ENCODE results near the gene FXYD6. TPM values are rescaled to one million over a fixed set of nuclear protein-coding genes. Genes with fewer than 3 reads are reported as not detected.

Gene FXYD6
- total and polyA plus RNA-seq, 9 of the 15 experiments (the other 6 are each of a cell fraction or from before 2014, with no cell fraction given): 0.07 to 0.35 TPM; not detected in 7

DNA sequence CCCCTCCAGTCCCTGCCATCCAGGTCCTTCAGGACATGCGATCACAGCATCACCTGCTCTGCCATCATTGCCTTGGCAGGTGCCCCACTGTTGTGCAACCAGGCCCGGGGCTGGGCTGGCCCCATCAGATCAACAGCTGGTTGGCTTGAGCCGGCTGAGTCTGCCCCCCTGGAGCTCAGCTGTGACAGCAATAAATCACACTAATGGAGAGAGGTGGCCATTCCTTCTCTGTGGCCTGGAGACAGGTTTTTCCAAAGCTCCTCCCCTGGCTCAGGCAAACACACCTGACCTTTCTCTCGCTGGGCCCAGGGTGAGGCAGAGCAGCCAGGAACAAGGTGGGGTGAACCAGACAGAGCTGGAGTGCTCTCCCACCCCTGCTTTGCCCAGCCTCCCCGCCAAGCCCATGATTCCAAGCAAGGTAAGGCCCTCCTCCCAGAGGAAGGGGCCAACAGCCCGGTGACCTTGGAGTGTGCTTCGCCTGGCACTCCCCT is 43.0 kb downstream of the FXYD6 start (continued):
- TF ChIP-seq, protein P1, sequence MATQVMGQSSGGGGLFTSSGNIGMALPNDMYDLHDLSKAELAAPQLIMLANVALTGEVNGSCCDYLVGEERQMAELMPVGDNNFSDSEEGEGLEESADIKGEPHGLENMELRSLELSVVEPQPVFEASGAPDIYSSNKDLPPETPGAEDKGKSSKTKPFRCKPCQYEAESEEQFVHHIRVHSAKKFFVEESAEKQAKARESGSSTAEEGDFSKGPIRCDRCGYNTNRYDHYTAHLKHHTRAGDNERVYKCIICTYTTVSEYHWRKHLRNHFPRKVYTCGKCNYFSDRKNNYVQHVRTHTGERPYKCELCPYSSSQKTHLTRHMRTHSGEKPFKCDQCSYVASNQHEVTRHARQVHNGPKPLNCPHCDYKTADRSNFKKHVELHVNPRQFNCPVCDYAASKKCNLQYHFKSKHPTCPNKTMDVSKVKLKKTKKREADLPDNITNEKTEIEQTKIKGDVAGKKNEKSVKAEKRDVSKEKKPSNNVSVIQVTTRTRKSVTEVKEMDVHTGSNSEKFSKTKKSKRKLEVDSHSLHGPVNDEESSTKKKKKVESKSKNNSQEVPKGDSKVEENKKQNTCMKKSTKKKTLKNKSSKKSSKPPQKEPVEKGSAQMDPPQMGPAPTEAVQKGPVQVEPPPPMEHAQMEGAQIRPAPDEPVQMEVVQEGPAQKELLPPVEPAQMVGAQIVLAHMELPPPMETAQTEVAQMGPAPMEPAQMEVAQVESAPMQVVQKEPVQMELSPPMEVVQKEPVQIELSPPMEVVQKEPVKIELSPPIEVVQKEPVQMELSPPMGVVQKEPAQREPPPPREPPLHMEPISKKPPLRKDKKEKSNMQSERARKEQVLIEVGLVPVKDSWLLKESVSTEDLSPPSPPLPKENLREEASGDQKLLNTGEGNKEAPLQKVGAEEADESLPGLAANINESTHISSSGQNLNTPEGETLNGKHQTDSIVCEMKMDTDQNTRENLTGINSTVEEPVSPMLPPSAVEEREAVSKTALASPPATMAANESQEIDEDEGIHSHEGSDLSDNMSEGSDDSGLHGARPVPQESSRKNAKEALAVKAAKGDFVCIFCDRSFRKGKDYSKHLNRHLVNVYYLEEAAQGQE (IDR thresholded peaks at IDR 0.05; ENCODE audit: borderline replicate concordance): peak; percentile 23; the same call in 1 of the 2 replicates
- TF ChIP-seq, protein P1 (CRISPR knock-in tag; IDR thresholded peaks at IDR 0.05; ENCODE audit: low read depth): no peak
- TF ChIP-seq CEBPG (CRISPR knock-in tag; IDR thresholded peaks at IDR 0.05): no peak
- TF ChIP-seq CEBPG (tag; conservative IDR thresholded peaks at IDR 0.05 in 1 of 2, IDR thresholded peaks at IDR 0.05 in 1 of 2): peak in 1 of 2 experiments; percentile 65; a peak in 2 of 4 replicates
- no peak for TF ChIP-seq RBBP5 (IDR thresholded peaks at IDR 0.05; ENCODE audit: borderline replicate concordance, insufficient read depth, low read length, poor library complexity, severe bottlenecking)
- no peak for TF ChIP-seq PBX2 (CRISPR knock-in tag; IDR thresholded peaks at IDR 0.05; ENCODE audit: low read depth)
- TF ChIP-seq PBX2 (tag; conservative IDR thresholded peaks at IDR 0.05; ENCODE audit: low read depth): peak; percentile 72

Measured in K562 (cell line).